Hematopoietic multipotent progenitor cell treated with erythropoietin and hydrocortisone succinate and interleukin-3 and kit ligand, for 17 days (in vitro differentiated cells): ENCODE results near the gene PGPEP1.

Experiments
- DNase-seq: peaks from one replicate; pipeline ENCODE4 v3.0.0-alpha.2; 2015; ENCODE audit warnings: low spot score

The PGPEP1 gene

DNA sequence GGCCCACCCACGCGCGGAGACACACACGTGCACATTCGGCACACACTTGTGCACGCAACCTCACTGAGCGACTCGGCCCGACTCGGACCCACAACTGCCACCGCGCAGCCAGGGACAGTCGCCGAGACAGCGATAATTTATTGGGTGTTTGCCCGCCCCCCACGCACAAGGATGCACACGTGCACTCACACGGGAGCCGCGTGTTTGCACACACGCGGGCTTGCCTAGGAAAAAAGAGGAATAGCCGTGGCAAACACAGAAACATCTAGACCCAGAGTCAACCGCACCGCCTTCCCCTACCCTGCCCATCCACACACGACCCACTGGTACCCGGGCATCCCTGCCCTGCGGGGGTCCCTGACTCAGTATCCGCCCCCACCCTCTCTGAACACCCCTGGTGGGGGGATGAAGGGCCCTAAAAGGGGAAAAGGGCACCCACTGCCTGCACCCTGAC, 77.7 kb downstream of the PGPEP1 start:
- DNase-seq, result no peak

DNA sequence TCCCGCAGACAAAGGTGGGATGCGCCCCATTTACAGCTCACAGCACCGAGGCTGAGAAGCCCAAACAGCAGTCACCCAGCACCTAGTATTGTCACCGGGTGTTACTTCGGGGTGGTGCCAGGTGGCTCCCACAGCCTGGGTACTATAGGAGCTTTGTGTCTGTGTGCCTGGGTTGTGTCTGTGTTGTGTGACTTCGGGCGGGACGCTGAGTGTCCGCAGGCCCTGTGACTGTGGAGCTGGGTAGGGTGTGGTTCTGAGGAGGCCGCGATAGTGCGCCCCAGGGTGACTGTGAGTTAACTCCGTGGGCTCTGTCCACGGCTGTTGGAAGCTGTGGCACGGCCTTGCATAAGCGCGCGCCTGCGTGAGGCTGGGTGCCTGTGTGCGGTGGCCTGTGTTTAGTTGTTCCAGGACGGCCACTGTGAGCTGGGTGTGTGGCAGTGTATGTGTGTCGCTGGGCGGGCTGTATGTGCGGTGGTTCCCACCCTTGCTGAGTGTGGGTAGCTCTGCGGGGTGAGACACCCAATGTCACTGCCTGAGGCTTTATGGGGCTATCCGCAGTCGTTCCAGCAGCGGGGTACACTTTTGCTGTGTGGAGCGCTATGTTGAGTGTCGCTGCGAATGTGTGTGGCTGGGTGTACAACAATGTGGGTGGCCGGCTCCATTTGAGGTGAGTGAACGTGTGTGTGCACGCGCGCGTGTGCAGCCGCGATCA, 78.2 kb downstream of the PGPEP1 start:
- DNase-seq, result peak; percentile 58

DNA sequence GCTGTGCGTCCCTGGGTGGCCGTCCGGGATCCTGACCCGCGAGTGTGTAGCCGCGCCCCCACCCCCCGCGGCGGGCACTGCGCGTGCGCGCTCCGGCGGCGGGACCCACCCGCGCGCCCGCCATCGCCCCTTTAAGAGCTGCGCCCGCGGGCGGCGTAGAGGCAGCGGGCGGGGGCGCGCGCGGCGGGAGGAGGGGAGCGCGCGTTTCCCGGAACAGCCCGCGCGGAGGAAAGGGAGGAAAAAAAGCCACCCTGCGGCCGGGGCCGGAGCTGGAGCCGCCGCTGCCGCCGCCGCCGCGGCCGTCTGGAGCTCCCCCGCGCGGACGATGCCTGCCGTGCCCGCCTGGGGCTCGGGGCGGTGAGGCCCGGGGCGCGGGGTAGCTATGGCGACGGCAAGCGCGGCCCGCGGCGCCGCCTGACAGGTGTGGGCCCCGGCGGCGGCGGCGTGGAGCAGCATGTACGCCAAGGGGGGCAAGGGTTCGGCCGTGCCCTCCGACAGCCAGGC, 78.8 kb downstream of the PGPEP1 start, which contains the start of gene SSBP4:
Gene SSBP4, plus strand, starts transcription at position 204 of the 504 bp plus-strand sequence. Its CDS starts 251 bp downstream, at position 455.
- DNase-seq, result peak; percentile 65
